Fibroblast of villous mesenchyme (primary cell): ENCODE results near the gene FOXD2. TPM values are rescaled to one million over a fixed set of nuclear protein-coding genes. Genes with fewer than 3 reads are reported as not detected.

Experiments
- DNase-seq: peaks from one replicate; pipeline ENCODE4 v3.0.0-alpha.2; 2010; ENCODE audit warnings: low read depth
- H3K4me3 ChIP-seq: 2 replicates; pipeline ENCODE4 v1.5.1; 2011; ENCODE audit warnings: low read depth, mild to moderate bottlenecking, low read length
- CTCF ChIP-seq: IDR thresholded peaks from 2 replicates; pipeline ENCODE4 v1.5.1; 2012; ENCODE audit warnings: low read depth, mild to moderate bottlenecking, low read length; ENCODE audit not compliant: insufficient read depth
- total RNA-seq: library from RNA; depleted of rRNA; stranded (reverse); fragments of >200 nt; gene quantifications from 2 replicates; pipeline ENCODE4 v1.2.3, GENCODE V29; 2012

FOXD2 gene
- total RNA-seq, 1 donor: under 0.01 TPM

DNA sequence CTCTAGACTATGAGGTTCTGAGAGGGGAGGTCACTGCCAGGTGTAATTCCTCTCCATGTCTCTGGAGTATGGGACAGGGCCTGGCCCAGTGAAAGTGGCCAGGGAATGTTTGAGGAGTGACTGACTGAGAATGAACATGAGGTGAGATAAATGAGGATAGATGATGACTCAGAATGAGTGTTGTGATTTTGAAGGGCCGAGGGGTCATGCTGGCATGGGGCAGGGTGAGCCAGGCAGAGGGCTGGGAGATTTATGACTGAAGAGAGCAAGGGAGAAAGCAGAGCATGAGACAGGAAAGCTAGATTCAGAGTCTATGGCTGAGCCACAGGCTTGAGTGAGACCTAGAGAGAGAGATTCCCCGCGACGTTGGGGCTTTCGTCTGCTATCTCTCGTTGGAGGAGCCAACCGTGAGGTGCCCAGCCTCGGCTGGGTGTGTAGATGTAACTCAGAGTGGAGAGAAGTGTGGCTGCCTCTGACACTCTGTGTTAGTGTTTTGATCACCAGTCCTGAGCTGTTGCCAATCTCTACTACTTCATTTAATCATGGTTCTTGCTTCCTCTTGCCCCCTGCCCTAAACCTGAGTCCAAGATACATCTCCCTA lies 50.1 kb downstream of the FOXD2 start:
- H3K4me3 ChIP-seq: no peak overlapping the region
- TF ChIP-seq CTCF: no peak
- DNase-seq: no peak

Other genes with a start within 250 kb of the FOXD2 start
- 0.43 TPM in 1 of 2 replicates, not detected in the other for gene PDZK1IP1, start 248.0 kb upstream of the FOXD2 start, total RNA-seq
- 0.32 TPM in 1 of 2 replicates, not detected in the other for gene TAL1, start 205.8 kb upstream of the FOXD2 start, total RNA-seq
- gene STIL, start 123.9 kb upstream of the FOXD2 start, total RNA-seq: 13.2 and 21.2 TPM in 2 replicates
- 78.0 and 120 TPM in 2 replicates for gene CMPK1, start 104.3 kb upstream of the FOXD2 start, total RNA-seq
- not detected in 2 replicates for gene FOXE3, start 21.8 kb upstream of the FOXD2 start, total RNA-seq